Osteoblast (primary cell): ENCODE results near the gene PACSIN2. TPM values are rescaled to one million over a fixed set of nuclear protein-coding genes. Genes with fewer than 3 reads are reported as not detected.

Source experiments
- DNase-seq: peaks from one replicate; pipeline ENCODE4 v3.0.0; 2011; ENCODE audit warnings: low spot score, mixed read lengths; ENCODE audit not compliant: insufficient read length; ENCODE audit errors: missing footprints
- H2AFZ ChIP-seq: 2 replicates; pipeline ENCODE4 v1.6.0; 2011; ENCODE audit warnings: mild to moderate bottlenecking, low read length
- H3K27ac ChIP-seq: 2 replicates; pipeline ENCODE4 v1.5.1; 2011; ENCODE audit warnings: mild to moderate bottlenecking, low read depth, low read length, moderate library complexity
- H3K27me3 ChIP-seq: 2 replicates; pipeline ENCODE4 v1.6.0; 2012; ENCODE audit warnings: mild to moderate bottlenecking, control low read depth, inconsistent platforms, low read length, moderate library complexity; ENCODE audit not compliant: insufficient read depth
- H3K36me3 ChIP-seq: 2 replicates; pipeline ENCODE4 v1.5.1; 2011; ENCODE audit warnings: mild to moderate bottlenecking, low read length, control low read depth, moderate library complexity; ENCODE audit not compliant: insufficient read depth
- H3K4me1 ChIP-seq: 2 replicates; pipeline ENCODE4 v1.5.1; 2011; ENCODE audit warnings: mild to moderate bottlenecking, low read length, control low read depth, moderate library complexity; ENCODE audit not compliant: insufficient read depth
- H3K4me2 ChIP-seq: 2 replicates; pipeline ENCODE4 v1.6.0; 2011; ENCODE audit warnings: mild to moderate bottlenecking, low read length; ENCODE audit not compliant: insufficient read depth
- H3K4me3 ChIP-seq: fragments of 200-600 bp; sonication (generic); 3 replicates; pipeline ENCODE4 v1.5.1; 2012; ENCODE audit warnings: mild to moderate bottlenecking, low read length, inconsistent platforms; ENCODE audit not compliant: insufficient read depth
- H3K79me2 ChIP-seq: 2 replicates; pipeline ENCODE4 v1.6.0; 2012; ENCODE audit warnings: mild to moderate bottlenecking, low read length, control low read depth, inconsistent platforms; ENCODE audit not compliant: insufficient read depth
- H3K9me3 ChIP-seq: 2 replicates; pipeline ENCODE4 v1.5.1; 2011; ENCODE audit warnings: low read depth, low read length, control low read depth
- H4K20me1 ChIP-seq: 2 replicates; pipeline ENCODE4 v1.6.0; 2012; ENCODE audit warnings: mild to moderate bottlenecking, low read length, control low read depth; ENCODE audit not compliant: insufficient read depth
- CTCF ChIP-seq: IDR thresholded peaks from 2 replicates; pipeline ENCODE4 v1.5.1; 2011; ENCODE audit warnings: mild to moderate bottlenecking, low read depth, low read length, moderate library complexity; ENCODE audit errors: extremely low read depth
- total RNA-seq: library from RNA; depleted of rRNA; stranded (reverse); fragments of >200 nt; gene quantifications from 2 replicates; pipeline ENCODE4 v1.2.3, GENCODE V29; 2012

The PACSIN2 gene
- total RNA-seq, 1 donor = 38.0 TPM

- Histone ChIP-seq H3K9me3 (no peaks in the 10 kb centered on the region), H2AFZ (no peak overlapping the region), H3K27ac (no peak overlapping the region), H3K27me3 (no peaks in the 10 kb centered on the region), H4K20me1 (peaks cover 23% of the 10 kb centered on the region), H3K4me3 (no peak overlapping the region), H3K4me1 (no peaks in the 10 kb centered on the region), H3K36me3 (peaks cover 16% of the 10 kb centered on the region), H3K4me2 (no peak overlapping the region), H3K79me2 (peaks cover 38% of the 10 kb centered on the region)
- TF ChIP-seq CTCF = no peak
- DNase-seq = no peak
Observed at GRCh38 chr22:42892571-42893316, 122.2 kb downstream of the PACSIN2 start.

GRCh38 chr22:42892156-42892555, 122.8 kb downstream of the PACSIN2 start:
- peaks cover 33% of the 10 kb centered on the region for H3K79me2 ChIP-seq
- H4K20me1 ChIP-seq = peaks cover 18% of the 10 kb centered on the region
- no peak for TF ChIP-seq CTCF

GRCh38 chr22:42891696-42892095, 123.3 kb downstream of the PACSIN2 start:
- H3K36me3 ChIP-seq = peaks cover 19% of the 10 kb centered on the region
- no peak overlapping the region for H2AFZ ChIP-seq
- H3K4me1 ChIP-seq = no peaks in the 10 kb centered on the region
- H3K27me3 ChIP-seq = no peaks in the 10 kb centered on the region
- peak; percentile 35 for DNase-seq
- no peak overlapping the region for H3K4me3 ChIP-seq
- no peak overlapping the region for H3K4me2 ChIP-seq
- H3K27ac ChIP-seq = no peak overlapping the region
- H3K79me2 ChIP-seq = peaks cover 33% of the 10 kb centered on the region
- H4K20me1 ChIP-seq = peaks cover 18% of the 10 kb centered on the region
- H3K9me3 ChIP-seq = no peaks in the 10 kb centered on the region
- no peak for TF ChIP-seq CTCF

More at GRCh38 chr22:42892156-42892555, 122.8 kb downstream of the PACSIN2 start:
- peaks cover 18% of the 10 kb centered on the region for H3K36me3 ChIP-seq
- no peak overlapping the region for H3K4me2 ChIP-seq
- peak; percentile 26 for DNase-seq
- no peak overlapping the region for H2AFZ ChIP-seq
- H3K27ac ChIP-seq = no peak overlapping the region
- no peaks in the 10 kb centered on the region for H3K9me3 ChIP-seq
- no peaks in the 10 kb centered on the region for H3K4me1 ChIP-seq
- no peak overlapping the region for H3K4me3 ChIP-seq
- H3K27me3 ChIP-seq = no peaks in the 10 kb centered on the region

- H3K4me1 ChIP-seq = no peaks in the 10 kb centered on the region
- peaks cover 25% of the 10 kb centered on the region for H3K36me3 ChIP-seq
- TF ChIP-seq CTCF = no peak
- H3K4me2 ChIP-seq = no peak overlapping the region
- peaks cover 26% of the 10 kb centered on the region for H3K79me2 ChIP-seq
- no peak overlapping the region for H2AFZ ChIP-seq
- no peaks in the 10 kb centered on the region for H3K27me3 ChIP-seq
- peaks cover 18% of the 10 kb centered on the region for H4K20me1 ChIP-seq
- no peak overlapping the region for H3K27ac ChIP-seq
- peak; percentile 43 for DNase-seq
- no peak overlapping the region for H3K4me3 ChIP-seq
- no peaks in the 10 kb centered on the region for H3K9me3 ChIP-seq
Observed at GRCh38 chr22:42891008-42891407, 123.9 kb downstream of the PACSIN2 start.
